HG02642 (cell line): ENCODE results near the gene BTBD8.

Source experiments
- ATAC-seq: cut with Tn5 transposase; IDR thresholded peaks from one replicate; pipeline ENCODE4 v1.9.1; 2021; ENCODE audit warnings: mild to moderate bottlenecking; ENCODE audit not compliant: unreplicated experiment, poor library complexity

Gene BTBD8

DNA sequence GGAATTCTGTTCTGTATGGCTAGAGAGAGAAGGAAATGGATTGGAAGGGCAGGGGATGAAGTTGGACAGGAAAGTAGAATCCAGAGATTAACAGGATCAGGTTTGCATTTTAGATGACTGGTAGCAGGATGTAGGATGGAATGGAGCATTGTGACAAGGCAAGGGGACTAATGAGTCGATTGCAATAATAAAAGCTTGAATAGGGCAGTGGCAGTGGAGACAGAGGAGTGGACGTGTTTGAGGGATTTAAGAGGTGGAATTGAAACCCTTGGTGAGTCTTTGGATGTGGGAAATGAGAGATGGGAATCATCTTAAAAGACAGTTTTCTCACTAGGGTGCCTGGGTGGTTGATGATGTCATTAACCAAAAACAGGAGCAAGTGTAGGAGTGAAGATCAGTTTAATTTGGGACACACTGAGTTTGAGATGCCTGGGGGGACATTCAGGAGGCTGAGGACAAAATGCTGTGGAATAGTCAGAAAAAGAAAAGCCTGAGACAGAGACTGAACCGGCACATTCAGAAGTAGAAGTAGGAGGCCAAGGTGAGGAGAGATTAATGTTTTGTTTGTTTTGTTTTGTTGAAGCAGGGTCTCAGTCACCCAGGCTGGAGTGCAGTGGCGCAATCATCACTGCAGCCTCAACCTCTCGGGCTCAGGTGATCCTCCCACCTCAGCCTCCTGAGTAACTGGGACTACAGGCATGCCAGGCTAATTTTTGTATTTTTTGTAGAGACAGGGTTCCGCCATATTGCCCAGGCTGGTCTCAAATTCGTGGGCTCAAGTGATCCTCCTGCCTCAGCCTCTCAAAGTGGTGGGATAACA, 108.5 kb downstream of the BTBD8 start:
- no peak for ATAC-seq

DNA sequence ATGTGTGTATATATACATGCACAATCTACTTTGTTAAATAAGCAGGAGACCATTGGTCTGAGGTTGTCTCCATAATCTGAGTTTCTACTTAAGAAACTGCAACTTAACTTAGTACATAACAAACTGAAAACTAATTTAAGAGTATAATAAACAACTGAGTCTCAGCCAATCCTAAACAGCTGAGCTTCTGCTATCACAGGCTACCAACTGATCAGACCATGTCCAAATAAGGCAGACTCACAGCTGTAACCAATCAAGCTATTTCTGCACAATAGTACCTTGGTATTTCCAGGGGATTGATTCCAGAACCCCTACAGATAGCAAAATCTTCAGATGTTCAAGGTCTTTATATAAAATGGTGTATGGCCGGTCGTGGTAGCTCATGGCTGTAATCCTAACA, 111.6 kb downstream of the BTBD8 start:
- ATAC-seq: no peak

DNA sequence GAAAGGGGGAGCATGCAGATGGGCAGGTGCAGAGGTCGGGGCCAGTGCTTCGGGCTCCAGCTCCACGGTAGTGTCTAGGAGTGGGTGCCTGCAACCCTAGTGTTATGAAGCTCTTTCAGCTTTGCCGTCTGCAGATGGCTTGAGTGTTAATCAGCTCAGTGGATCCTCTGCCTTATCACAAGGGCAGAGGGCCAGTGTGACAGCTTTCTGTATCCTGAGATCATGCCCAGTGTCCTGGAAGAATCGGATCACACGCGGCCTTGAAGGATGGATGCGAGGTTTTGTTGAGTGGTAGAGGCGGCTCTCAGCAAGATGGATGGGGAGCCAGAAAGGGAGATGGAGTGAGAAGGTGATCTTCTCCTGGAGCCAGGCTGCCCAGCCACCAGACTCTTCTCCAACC, 112.1 kb downstream of the BTBD8 start:
- ATAC-seq: no peak

DNA sequence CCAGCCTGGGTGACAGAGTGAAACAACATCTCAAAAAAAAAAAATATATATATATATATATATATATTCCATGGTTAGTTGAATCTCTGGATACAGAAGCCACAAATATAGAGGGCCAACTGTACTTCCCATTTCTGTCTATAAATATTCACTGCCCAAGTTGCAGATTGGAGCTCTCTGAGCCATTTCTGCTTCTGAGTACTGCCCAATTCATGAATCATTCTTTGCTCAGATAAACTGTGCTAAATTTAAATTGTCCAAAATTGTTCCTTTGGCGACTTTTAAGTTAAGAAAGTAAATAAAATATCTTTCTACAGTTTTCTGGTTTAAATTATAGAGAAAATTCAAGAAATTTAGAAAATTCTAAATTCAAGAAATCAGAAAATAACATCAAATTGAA, 114.4 kb downstream of the BTBD8 start:
- ATAC-seq: no peak

DNA sequence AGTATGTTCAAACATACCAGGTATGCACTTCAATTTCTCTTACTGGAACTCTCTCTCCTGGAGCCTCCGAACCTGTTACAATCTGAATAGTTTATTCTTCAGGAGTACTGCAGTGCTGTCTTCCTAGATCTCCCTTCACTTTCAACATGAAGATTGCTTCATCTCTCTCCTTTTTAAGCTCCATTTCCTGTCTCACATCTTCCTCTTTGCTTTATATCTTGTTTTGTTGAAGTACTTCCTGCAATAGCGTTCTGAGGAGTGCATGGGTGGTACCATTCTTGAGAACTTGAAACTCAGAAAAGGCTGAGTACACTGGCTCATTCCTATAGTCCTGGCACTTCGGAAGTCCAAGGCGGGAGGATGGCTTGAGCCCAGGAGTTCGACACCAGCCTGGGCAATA, 121.8 kb downstream of the BTBD8 start:
- no peak for ATAC-seq

DNA sequence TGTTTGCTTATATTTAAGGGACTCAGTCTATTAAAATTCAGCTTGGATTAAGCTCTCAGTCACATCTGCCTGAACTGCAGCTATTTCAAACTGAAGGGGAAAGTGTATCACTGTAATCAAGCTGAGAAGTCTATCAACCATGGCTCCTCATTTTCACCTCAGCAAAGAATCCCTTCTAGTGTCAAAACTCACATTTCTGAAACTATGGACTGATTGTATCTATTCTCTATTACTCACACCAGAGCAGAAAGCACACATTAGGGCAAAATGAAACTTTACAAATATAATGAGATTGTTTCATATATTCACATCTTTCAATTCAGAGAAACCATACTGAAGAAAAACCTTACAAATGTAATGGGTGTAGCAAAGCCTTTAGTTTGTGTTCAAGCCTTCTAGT, 123.0 kb downstream of the BTBD8 start:
- ATAC-seq: no peak

DNA sequence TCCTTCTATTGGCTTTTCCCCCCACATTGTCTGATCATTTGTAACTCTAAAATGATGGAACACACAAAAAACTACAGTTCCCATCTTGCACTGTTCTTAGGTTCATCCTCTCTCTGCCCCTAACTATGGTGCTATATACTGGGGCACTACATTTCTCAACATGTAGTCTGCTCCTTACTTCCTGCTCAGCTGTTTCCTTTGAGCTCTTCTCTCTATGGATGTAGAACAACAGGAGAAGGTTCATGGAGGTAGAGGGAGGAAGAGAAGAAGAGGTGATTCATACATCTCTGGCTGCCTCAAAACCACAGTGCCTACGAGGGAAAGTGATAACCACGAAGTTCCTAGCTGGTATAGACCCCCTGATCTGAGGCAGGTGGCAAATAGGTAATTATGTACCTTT, 130.6 kb downstream of the BTBD8 start:
- no peak for ATAC-seq

DNA sequence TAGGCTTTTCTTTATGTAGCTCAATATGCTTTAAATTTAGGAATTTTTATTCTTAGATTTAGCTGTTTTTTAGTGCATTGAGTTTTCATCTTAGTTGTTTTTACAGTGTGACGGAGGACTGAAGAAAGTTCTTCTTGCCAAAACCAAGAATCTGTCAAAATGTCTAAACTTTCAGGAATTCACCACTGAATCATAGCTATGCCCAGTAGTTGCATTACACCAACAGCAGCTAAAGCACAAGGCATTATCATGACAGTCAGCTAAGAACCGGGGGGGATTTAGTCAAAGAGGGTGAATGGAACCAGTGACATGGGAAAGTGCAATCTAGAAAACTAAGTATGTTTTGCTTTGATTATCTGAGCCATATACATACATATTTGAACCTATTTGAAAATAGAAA, 131.0 kb downstream of the BTBD8 start:
- no peak for ATAC-seq

DNA sequence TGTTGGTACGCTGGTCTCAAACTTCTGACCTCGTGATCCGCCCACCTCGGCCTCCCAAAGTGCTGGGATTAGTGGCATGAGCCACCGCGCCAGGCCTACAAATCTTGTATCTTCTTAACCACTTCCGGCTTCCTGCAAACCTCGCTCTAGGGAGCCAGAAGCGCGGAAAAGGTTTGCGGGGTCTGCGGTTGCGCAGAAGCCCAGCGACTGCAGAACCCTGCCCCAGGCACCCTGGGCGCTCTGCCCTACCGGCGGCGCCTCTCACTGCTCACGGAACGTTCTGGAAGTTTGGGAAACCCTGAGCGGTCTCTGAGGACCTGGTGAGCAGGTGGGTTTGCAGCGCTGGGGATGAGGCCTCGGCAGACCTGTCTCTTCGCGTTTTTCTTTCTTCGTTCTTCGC, 137.6 kb downstream of the BTBD8 start, which contains the start of gene C1orf146:
Gene C1orf146, plus strand, starts transcription at position 195 of the 400 bp plus-strand sequence. CDS start 13,506 bp downstream, outside the sequence.
- ATAC-seq: no peak

DNA sequence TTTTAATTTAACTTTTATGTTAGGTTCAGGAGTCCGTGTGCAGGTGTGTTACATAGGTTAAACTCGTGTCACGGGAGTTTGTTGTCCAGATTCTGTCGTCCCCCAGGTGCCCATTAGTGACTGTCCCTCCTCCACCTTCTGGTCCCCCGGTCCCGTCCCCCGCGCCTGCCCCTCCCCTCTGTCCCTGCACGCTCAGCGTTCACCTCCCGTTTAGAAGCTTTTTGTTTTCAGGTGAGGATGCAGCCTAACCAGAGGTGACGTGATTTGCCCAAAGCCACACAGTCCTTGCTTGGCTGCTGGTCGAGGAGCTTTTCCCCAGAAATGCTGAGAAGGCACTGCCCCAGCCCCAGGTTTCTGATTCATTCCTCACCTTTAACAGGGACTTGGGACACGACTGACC, 138.4 kb downstream of the BTBD8 start:
- no peak for ATAC-seq

DNA sequence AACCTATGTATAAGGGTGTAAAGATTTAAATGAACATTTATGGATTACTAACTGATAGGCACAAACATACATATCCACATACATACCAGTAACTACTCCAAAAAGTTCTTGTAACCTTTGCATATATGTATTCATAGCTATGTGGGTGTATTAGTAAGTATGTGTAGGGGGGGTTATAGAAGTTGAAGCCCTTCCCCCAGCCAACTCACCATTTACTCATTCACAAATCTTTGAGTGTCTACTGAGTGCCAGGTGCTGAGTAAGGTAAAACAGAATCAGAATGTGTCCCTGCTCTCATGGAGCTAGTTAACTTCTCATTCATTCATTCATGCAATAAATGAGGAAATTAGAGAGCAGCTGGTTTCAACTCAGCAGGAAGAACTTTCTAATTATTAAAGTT, 138.9 kb downstream of the BTBD8 start:
- ATAC-seq: no peak

DNA sequence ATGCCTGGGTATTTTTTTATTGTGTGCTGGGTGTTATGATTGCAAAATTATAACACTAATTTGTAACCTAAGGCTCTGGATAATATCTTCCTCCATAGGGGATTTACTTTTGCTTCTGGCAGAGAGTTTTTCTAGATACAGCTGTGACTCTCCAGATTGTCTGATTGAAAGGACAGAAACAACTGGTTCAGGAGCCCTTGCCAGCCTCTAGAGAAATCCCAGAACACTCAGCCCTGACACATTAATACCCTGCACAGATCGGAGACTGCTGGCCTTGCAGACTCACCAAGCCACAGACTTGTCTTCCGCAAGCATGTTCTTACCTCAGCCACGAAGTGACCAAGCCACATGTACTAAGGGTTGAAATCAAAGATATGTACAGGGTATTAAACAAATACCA, 148.3 kb downstream of the BTBD8 start:
- ATAC-seq: no peak

DNA sequence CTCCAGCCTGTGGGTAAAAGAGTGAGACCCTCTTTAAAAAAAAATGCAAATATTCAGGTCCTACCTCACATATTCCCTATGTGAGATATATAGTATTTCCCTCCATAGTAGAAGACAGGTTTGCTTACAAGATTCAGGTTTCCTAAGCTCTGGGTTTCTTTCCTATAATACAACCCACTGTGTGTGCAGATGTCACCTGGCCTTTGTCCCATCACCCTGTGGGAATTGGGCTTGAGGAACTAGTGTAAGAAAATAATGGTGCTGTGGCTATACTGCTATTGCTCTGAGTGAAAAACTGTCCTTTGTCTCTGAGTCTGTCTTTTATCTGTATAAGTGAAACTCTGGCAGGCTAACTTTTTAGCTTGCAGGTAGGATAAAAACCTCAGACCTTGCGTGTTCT, 150.6 kb downstream of the BTBD8 start:
- ATAC-seq: no peak
